Large intestine (tissue), 12 donors: ENCODE results near the gene PSG3. TPM values are rescaled to one million over a fixed set of nuclear protein-coding genes. Genes with fewer than 3 reads are reported as not detected.
"Not testable (repeated sequence)": the region's sequence is repeated elsewhere in the genome, so short reads cannot be mapped to it uniquely, and the experiment has no call there.

Experiments
- DNase-seq, 2 donors: peaks; one replicate each; pipeline versions ENCODE4 v3.0.0 to v3.0.0-alpha.2; 2013
- H3K27ac ChIP-seq: one replicate; pipeline ENCODE4 v1.5.1; 2013; ENCODE audit warnings: low read length
- H3K27me3 ChIP-seq: 2 replicates; pipeline ENCODE4 v1.6.1; 2013; ENCODE audit warnings: low read length; ENCODE audit not compliant: control insufficient read depth, insufficient read depth
- H3K36me3 ChIP-seq: 2 replicates; pipeline ENCODE4 v1.6.1; 2013; ENCODE audit warnings: low read length; ENCODE audit not compliant: control insufficient read depth, insufficient read depth
- H3K4me1 ChIP-seq: one replicate; pipeline ENCODE4 v1.6.1; 2013; ENCODE audit warnings: low read length; ENCODE audit not compliant: control insufficient read depth, insufficient read depth
- H3K4me3 ChIP-seq: one replicate; pipeline ENCODE4 v1.5.1; 2013; ENCODE audit warnings: low read length
- H3K9me3 ChIP-seq: one replicate; pipeline ENCODE4 v1.6.1; 2013; ENCODE audit warnings: mild to moderate bottlenecking, low read depth, low read length, moderate library complexity; ENCODE audit not compliant: control insufficient read depth
- WGBS: methylation state at CpG from one replicate; pipeline ENCODE4 v1.1.5; 2013; ENCODE audit warnings: low lambda C conversion rate; ENCODE audit not compliant: insufficient coverage; 5-methylcytosine and 5-hydroxymethylcytosine counted together
- long read RNA-seq, 11 donors: transcript quantifications; one replicate each; lab custom pipeline, GENCODE V29; 2026
- polyA plus RNA-seq: library from polyadenylated mRNA; unstranded; fragments of 120-200 nt; gene quantifications from one replicate; pipeline ENCODE4 v1.2.1, GENCODE V29; 2013

Gene PSG3
- polyA plus RNA-seq: not detected
- long read RNA-seq, donor 1: 0 reads
- long read RNA-seq, donor 2: 0 reads
- long read RNA-seq, donor 3: 0 reads
- long read RNA-seq, donor 4: 0 reads
- long read RNA-seq, donor 5: 0 reads
- long read RNA-seq, donor 6, transcript PSG3-201 (7 exons, 1,961 nt): major isoform, 9 of 11 reads
- long read RNA-seq, donor 6, partial matches to known transcripts: 0 of 11 reads
- long read RNA-seq, donor 6, other reads (novel, unspliced or antisense): 0 of 11 reads
- long read RNA-seq, donor 7: 0 reads
- long read RNA-seq, donor 8: 0 reads
- long read RNA-seq, donor 9: 0 reads
- long read RNA-seq, donor 10: 0 reads
- long read RNA-seq, donor 11: 0 reads

- not testable (repeated sequence) for H3K27ac ChIP-seq, DNase-seq, H3K36me3 ChIP-seq, H3K27me3 ChIP-seq, H3K4me3 ChIP-seq, H3K9me3 ChIP-seq, H3K4me1 ChIP-seq
- WGBS: no CpG with 5 or more reads among the region's 4 CpGs
Measured at GRCh38 chr19:42740381-42740780, at the start of gene PSG3. Gene PSG3 (minus strand): TSS chr19:42740481. CDS start chr19:42740384, 97 bp downstream.

GRCh38 chr19:42788766-42789165 lies 48.5 kb upstream of the PSG3 start:
- not testable (repeated sequence) for H3K27me3 ChIP-seq, H3K36me3 ChIP-seq, H3K4me3 ChIP-seq, H3K4me1 ChIP-seq, DNase-seq, H3K9me3 ChIP-seq, H3K27ac ChIP-seq
- 100% methylated on average over 2 of the region's 2 CpGs for WGBS

- not testable (repeated sequence) for DNase-seq, H3K27me3 ChIP-seq, H3K36me3 ChIP-seq, H3K27ac ChIP-seq, H3K4me1 ChIP-seq, H3K9me3 ChIP-seq, H3K4me3 ChIP-seq
- WGBS: 20% methylated on average over 1 of the region's 2 CpGs
Measured at GRCh38 chr19:42787766-42788165, 47.5 kb upstream of the PSG3 start.

GRCh38 chr19:42776750-42777612 lies 36.7 kb upstream of the PSG3 start:
- H3K36me3 ChIP-seq, H3K27ac ChIP-seq, H3K9me3 ChIP-seq, DNase-seq, H3K4me1 ChIP-seq, H3K4me3 ChIP-seq, H3K27me3 ChIP-seq: not testable (repeated sequence)
- no CpG with 5 or more reads among the region's 12 CpGs for WGBS

GRCh38 chr19:42774510-42775158 lies 34.4 kb upstream of the PSG3 start:
- not testable (repeated sequence) for H3K9me3 ChIP-seq, H3K4me3 ChIP-seq, DNase-seq, H3K27me3 ChIP-seq, H3K27ac ChIP-seq, H3K36me3 ChIP-seq, H3K4me1 ChIP-seq
- WGBS: 80% methylated on average over 1 of the region's 21 CpGs

- H3K4me1 ChIP-seq, DNase-seq, H3K4me3 ChIP-seq, H3K27me3 ChIP-seq, H3K36me3 ChIP-seq, H3K27ac ChIP-seq, H3K9me3 ChIP-seq: not testable (repeated sequence)
- WGBS: no CpG with 5 or more reads among the region's 8 CpGs
Measured at GRCh38 chr19:42767319-42767718, 27.0 kb upstream of the PSG3 start.

- not testable (repeated sequence) for H3K36me3 ChIP-seq, H3K4me1 ChIP-seq, H3K9me3 ChIP-seq, H3K4me3 ChIP-seq, DNase-seq, H3K27me3 ChIP-seq, H3K27ac ChIP-seq
- no CpG with 5 or more reads among the region's 12 CpGs for WGBS
Measured at GRCh38 chr19:42766871-42767270, 26.6 kb upstream of the PSG3 start.

GRCh38 chr19:42764836-42765235 lies 24.6 kb upstream of the PSG3 start:
- Histone ChIP-seq H3K27me3 (no peaks in the 10 kb centered on the region), H3K4me3 (no peak overlapping the region), H3K36me3 (no peaks in the 10 kb centered on the region), H3K9me3 (no peaks in the 10 kb centered on the region), H3K4me1 (no peaks in the 10 kb centered on the region), H3K27ac (no peak overlapping the region)
- WGBS: no CpG with 5 or more reads among the region's 3 CpGs
- DNase-seq: no peak

GRCh38 chr19:42762789-42763188 lies 22.5 kb upstream of the PSG3 start:
- H3K9me3 ChIP-seq: no peaks in the 10 kb centered on the region
- DNase-seq: no peak
- H3K4me1 ChIP-seq: no peaks in the 10 kb centered on the region
- no peaks in the 10 kb centered on the region for H3K36me3 ChIP-seq
- H3K4me3 ChIP-seq: no peak overlapping the region
- no peaks in the 10 kb centered on the region for H3K27me3 ChIP-seq
- no peak overlapping the region for H3K27ac ChIP-seq
- WGBS: no CpG with 5 or more reads among the region's 2 CpGs

- not testable (repeated sequence) for DNase-seq, H3K27me3 ChIP-seq, H3K4me3 ChIP-seq, H3K36me3 ChIP-seq, H3K9me3 ChIP-seq, H3K4me1 ChIP-seq, H3K27ac ChIP-seq
- WGBS: no CpG with 5 or more reads among the region's 1 CpG
Measured at GRCh38 chr19:42761924-42762295, 21.6 kb upstream of the PSG3 start.
